OCI-LY3 (cell line): ENCODE data around the gene UTP20.
A peak's percentile ranks its signal among the peaks of the same experiment; 100 is the strongest.

ENCODE experiments used
- H2AFZ ChIP-seq: fragments of 200-600, 300-600 bp; shearing (Covaris generic); 2 replicates; pipeline ENCODE4 v1.6.0; 2014; ENCODE audit warnings: antibody characterized with exemption, low read depth, low read length
- H3K27ac ChIP-seq: fragments of 200-600, 300-600 bp; sonication (generic); 2 replicates; pipeline ENCODE4 v1.5.1; 2014; ENCODE audit warnings: mild to moderate bottlenecking, low read length, moderate library complexity, mixed read lengths
- H3K27me3 ChIP-seq: fragments of 200-600, 300-600 bp; sonication (generic); 2 replicates; pipeline ENCODE4 v1.6.1; 2014; ENCODE audit warnings: low read depth, low read length, mixed read lengths
- H3K36me3 ChIP-seq: fragments of 200-600, 300-600 bp; sonication (generic); replicated peaks from 2 replicates; pipeline ENCODE3; 2014; ENCODE audit warnings: low read depth, low read length, mixed read lengths
- H3K4me1 ChIP-seq: fragments of 300-600, 200-600 bp; sonication (generic); 2 replicates; pipeline ENCODE4 v1.6.1; 2014; ENCODE audit warnings: low read length, mixed read lengths
- H3K4me2 ChIP-seq: fragments of 200-600, 300-600 bp; sonication (generic); 2 replicates; pipeline ENCODE4 v1.6.1; 2014; ENCODE audit warnings: low read length, mixed read lengths
- H3K4me3 ChIP-seq: fragments of 300-600, 200-600 bp; sonication (generic); 2 replicates; pipeline ENCODE4 v1.5.1; 2014; ENCODE audit warnings: antibody characterized with exemption, mild to moderate bottlenecking, low read length, moderate library complexity
- H3K79me2 ChIP-seq: fragments of 300-600, 200-600 bp; shearing (Covaris generic); 2 replicates; pipeline ENCODE4 v1.6.1; 2014; ENCODE audit warnings: mild to moderate bottlenecking, low read length, mixed read lengths
- H3K9ac ChIP-seq: fragments of 300-600, 200-600 bp; shearing (Covaris generic); 2 replicates; pipeline ENCODE4 v1.6.0; 2014; ENCODE audit warnings: mild to moderate bottlenecking, low read length, moderate library complexity
- H3K9me3 ChIP-seq: fragments of 200-600, 300-600 bp; shearing (Covaris generic); 2 replicates; pipeline ENCODE4 v1.6.1; 2014; ENCODE audit warnings: low read length, mixed read lengths; ENCODE audit not compliant: insufficient read depth
- H4K20me1 ChIP-seq: fragments of 200-600, 300-600 bp; sonication (generic); 2 replicates; pipeline ENCODE4 v1.6.1; 2016; ENCODE audit warnings: low read length, mixed read lengths; ENCODE audit not compliant: insufficient read depth
- CTCF ChIP-seq: fragments of 200-600, 300-600 bp; sonication (generic); IDR thresholded peaks from 2 replicates; pipeline ENCODE4 v1.5.1; 2014; ENCODE audit warnings: antibody characterized with exemption, low read length, low read depth
- EZH2phosphoT487 ChIP-seq: fragments of 200-600 bp; shearing (Covaris generic); IDR thresholded peaks from 2 replicates; pipeline ENCODE4 v1.6.1; 2018; ENCODE audit warnings: antibody characterized with exemption, mixed run types, low read depth

Gene UTP20

DNA sequence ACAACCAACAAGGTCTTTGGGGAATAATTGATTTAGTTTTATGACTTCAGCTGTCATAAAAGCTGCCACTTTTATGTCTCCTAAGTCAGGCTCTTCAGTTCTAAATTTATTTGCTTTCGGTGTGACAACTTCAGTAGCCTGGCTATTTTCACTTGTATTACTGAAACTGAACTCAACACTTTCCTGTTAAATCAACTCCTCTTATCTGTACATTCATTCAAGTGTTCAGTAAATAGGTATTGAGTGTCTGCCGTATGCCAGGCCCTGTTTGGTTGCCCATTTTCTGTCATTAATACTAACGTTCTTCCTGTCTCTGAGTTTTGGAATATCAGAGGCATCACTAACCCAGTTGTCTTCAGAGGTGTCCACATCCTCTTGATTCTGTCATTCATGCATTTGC lies 7.5 kb downstream of the UTP20 start:
- Histone ChIP-seq H4K20me1 (no peaks in the 10 kb centered on the region), H3K27me3 (no peaks in the 10 kb centered on the region), H3K36me3 (peaks cover 36% of the 10 kb centered on the region), H3K4me3 (no peak overlapping the region), H3K79me2 (peaks cover 9% of the 10 kb centered on the region), H3K4me2 (no peak overlapping the region), H2AFZ (no peak overlapping the region), H3K4me1 (no peaks in the 10 kb centered on the region), H3K27ac (no peak overlapping the region), H3K9ac (no peak overlapping the region), H3K9me3 (no peaks in the 10 kb centered on the region)
- TF ChIP-seq CTCF = no peak
- no peak for TF ChIP-seq EZH2phosphoT487

DNA sequence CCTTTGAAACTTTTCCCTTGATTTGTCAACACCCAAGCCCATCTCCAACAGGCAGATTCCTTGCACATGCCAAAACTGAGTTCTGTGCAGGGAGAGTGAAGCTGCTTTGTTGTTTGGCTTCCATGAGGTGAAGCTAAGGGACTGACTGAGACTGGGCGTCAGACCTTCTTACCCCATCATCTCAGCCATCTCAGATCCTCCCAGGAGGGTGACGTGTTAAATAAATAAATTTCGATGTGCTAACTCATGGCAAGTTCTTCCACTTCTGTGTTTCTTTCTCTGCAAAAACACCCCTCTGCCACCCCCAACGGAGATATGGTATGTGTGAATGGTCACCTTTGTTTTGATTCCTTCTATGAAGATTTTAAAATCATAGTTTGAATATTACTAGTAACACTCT lies 17.8 kb downstream of the UTP20 start:
- H2AFZ ChIP-seq = no peak overlapping the region
- H3K79me2 ChIP-seq = no peaks in the 10 kb centered on the region
- H3K9ac ChIP-seq = no peak overlapping the region
- no peak overlapping the region for H3K4me2 ChIP-seq
- no peaks in the 10 kb centered on the region for H3K27me3 ChIP-seq
- peaks cover 9% of the 10 kb centered on the region for H3K4me1 ChIP-seq
- TF ChIP-seq CTCF (no peak), EZH2phosphoT487 (no peak)
- no peaks in the 10 kb centered on the region for H3K9me3 ChIP-seq
- no peaks in the 10 kb centered on the region for H4K20me1 ChIP-seq
- H3K36me3 ChIP-seq = peaks cover 37% of the 10 kb centered on the region
- no peak overlapping the region for H3K4me3 ChIP-seq
- H3K27ac ChIP-seq = no peak overlapping the region

GRCh38 chr12:101298426-101298825 lies 18.5 kb downstream of the UTP20 start:
- H3K4me2 ChIP-seq = no peak overlapping the region
- no peaks in the 10 kb centered on the region for H3K27me3 ChIP-seq
- H3K4me3 ChIP-seq = no peak overlapping the region
- H3K9ac ChIP-seq = no peak overlapping the region
- H4K20me1 ChIP-seq = no peaks in the 10 kb centered on the region
- H3K9me3 ChIP-seq = no peaks in the 10 kb centered on the region
- no peaks in the 10 kb centered on the region for H3K79me2 ChIP-seq
- H3K27ac ChIP-seq = no peak overlapping the region
- H3K36me3 ChIP-seq = peaks cover 34% of the 10 kb centered on the region
- H2AFZ ChIP-seq = no peak overlapping the region
- peaks cover 9% of the 10 kb centered on the region for H3K4me1 ChIP-seq
- TF ChIP-seq EZH2phosphoT487 = no peak
- TF ChIP-seq CTCF = no peak

DNA sequence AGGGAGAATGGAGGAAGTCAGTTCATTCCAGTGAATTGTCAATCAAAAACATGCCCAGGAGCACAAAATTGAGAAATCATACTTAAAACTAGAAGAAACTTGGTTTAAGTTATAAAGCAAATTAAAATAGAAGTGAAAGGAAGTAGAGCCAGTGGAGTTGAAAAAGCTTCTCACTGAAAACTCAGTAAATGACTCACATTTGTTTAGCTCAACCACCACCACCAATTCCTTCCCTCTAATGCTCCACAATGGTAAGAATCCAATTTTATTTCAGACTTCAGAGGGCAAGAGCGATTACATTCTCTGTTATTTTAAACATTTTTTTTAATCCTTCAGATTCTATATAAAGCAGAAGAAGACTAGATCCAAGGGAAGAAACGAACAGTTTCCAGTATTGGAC lies 19.4 kb downstream of the UTP20 start:
- H3K4me3 ChIP-seq = no peak overlapping the region
- H3K4me2 ChIP-seq = no peak overlapping the region
- no peak overlapping the region for H3K9ac ChIP-seq
- H3K9me3 ChIP-seq = no peaks in the 10 kb centered on the region
- H4K20me1 ChIP-seq = no peaks in the 10 kb centered on the region
- peaks cover 9% of the 10 kb centered on the region for H3K4me1 ChIP-seq
- peaks cover 36% of the 10 kb centered on the region for H3K36me3 ChIP-seq
- no peak overlapping the region for H2AFZ ChIP-seq
- TF ChIP-seq EZH2phosphoT487 (no peak), CTCF (no peak)
- peak overlapping the region; percentile 36; the same call in 1 of the 2 replicates for H3K27ac ChIP-seq
- H3K27me3 ChIP-seq = no peaks in the 10 kb centered on the region
- H3K79me2 ChIP-seq = no peaks in the 10 kb centered on the region
